ENCODE data around the gene TMEM150A. TPM values are rescaled to one million over a fixed set of nuclear protein-coding genes. Genes with fewer than 3 reads are reported as not detected.
"Not testable (repeated sequence)": the region's sequence is repeated elsewhere in the genome, so short reads cannot be mapped to it uniquely, and the experiment has no call there.

The TMEM150A gene
- total RNA-seq, 4 donors from 2014 or later = 5.2 to 21.7 (median 12.8) TPM

- no peaks in the 10 kb centered on the region for H3K9me3 ChIP-seq
- in situ Hi-C loops (cut with MboI; ENCODE audit: low pct_ligation_motif_present in 1 of 4, low pct_unique_long_range_greater_than_20kb in 1 of 4, low sequenced_read_pairs in 3 of 4) = no loop called here
- DNase-seq = no peak
- H3K27ac ChIP-seq = no peak overlapping the region
- H3K4me3 ChIP-seq = no peak overlapping the region
- H3K36me3 ChIP-seq = peaks cover 0 to 65% (median 28%) of the 10 kb centered on the region in 4 donors
- WGBS, 2 donors (ENCODE audit: low coverage in 1 of 2) = 75 to 80% methylated on average over 1 of the region's 1 CpG
- intact Hi-C loops (cut with DNase I; ENCODE audit: low total_unique reads) = no loop called here
- H3K4me1 ChIP-seq = peaks cover 7 to 38% (median 18%) of the 10 kb centered on the region in 4 donors
- TF ChIP-seq POLR2AphosphoS5 (IDR thresholded peaks at IDR 0.05) = no peak
- no peak for TF ChIP-seq EP300 (IDR thresholded peaks at IDR 0.05; ENCODE audit: low read depth)
- TF ChIP-seq, protein P1, sequence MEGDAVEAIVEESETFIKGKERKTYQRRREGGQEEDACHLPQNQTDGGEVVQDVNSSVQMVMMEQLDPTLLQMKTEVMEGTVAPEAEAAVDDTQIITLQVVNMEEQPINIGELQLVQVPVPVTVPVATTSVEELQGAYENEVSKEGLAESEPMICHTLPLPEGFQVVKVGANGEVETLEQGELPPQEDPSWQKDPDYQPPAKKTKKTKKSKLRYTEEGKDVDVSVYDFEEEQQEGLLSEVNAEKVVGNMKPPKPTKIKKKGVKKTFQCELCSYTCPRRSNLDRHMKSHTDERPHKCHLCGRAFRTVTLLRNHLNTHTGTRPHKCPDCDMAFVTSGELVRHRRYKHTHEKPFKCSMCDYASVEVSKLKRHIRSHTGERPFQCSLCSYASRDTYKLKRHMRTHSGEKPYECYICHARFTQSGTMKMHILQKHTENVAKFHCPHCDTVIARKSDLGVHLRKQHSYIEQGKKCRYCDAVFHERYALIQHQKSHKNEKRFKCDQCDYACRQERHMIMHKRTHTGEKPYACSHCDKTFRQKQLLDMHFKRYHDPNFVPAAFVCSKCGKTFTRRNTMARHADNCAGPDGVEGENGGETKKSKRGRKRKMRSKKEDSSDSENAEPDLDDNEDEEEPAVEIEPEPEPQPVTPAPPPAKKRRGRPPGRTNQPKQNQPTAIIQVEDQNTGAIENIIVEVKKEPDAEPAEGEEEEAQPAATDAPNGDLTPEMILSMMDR (IDR thresholded peaks at IDR 0.05) = no peak
- H3K27me3 ChIP-seq = no peaks in the 10 kb centered on the region
Measured at GRCh38 chr2:85621338-85621737, 18.8 kb upstream of the TMEM150A start.

DNA sequence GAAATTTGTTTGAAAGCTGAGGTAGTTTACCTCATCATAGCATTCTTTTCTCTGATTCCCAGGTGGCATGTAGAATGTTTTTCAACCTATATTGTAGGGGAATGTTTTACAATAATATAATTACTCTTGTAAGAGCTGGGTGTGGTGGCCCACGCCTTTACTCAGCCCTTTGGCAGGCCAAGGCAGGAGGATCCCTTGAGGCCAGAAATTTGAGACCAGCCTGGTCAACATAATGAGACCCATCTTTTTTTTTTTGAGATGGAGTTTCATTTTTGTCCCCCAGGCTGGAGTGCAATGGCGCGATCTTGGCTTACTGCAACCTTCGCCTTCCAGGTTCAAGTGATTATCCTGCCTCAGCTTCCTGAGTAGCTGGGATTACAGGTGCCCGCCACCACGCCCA lies 17.1 kb upstream of the TMEM150A start:
- H3K27me3 ChIP-seq = no peaks in the 10 kb centered on the region
- H3K4me3 ChIP-seq = no peak overlapping the region
- intact Hi-C loops (cut with DNase I; ENCODE audit: low total_unique reads) = no loop called here
- peaks cover 0 to 48% (median 19%) of the 10 kb centered on the region in 4 donors for H3K36me3 ChIP-seq
- 38 to 87% methylated on average over 1 to 6 of the region's 6 CpGs for WGBS, 2 donors (ENCODE audit: low coverage in 1 of 2)
- in situ Hi-C loops (cut with MboI; ENCODE audit: low pct_ligation_motif_present in 1 of 4, low pct_unique_long_range_greater_than_20kb in 1 of 4, low sequenced_read_pairs in 3 of 4) = no loop called here
- H3K9me3 ChIP-seq = no peaks in the 10 kb centered on the region
- peaks cover 7 to 42% (median 18%) of the 10 kb centered on the region in 4 donors for H3K4me1 ChIP-seq
- DNase-seq = no peak
- TF ChIP-seq EP300 (IDR thresholded peaks at IDR 0.05; ENCODE audit: low read depth) (no peak), POLR2AphosphoS5 (IDR thresholded peaks at IDR 0.05) (no peak), POLR2A (IDR thresholded peaks at IDR 0.05) (no peak)
- TF ChIP-seq, protein P1 (IDR thresholded peaks at IDR 0.05) = no peak
- peak overlapping the region in 1 of 4 donors; percentile 26 for H3K27ac ChIP-seq

GRCh38 chr2:85617723-85618122 lies 15.2 kb upstream of the TMEM150A start:
- intact Hi-C loops (cut with DNase I; ENCODE audit: low total_unique reads); in situ Hi-C loops (cut with MboI; ENCODE audit: low pct_ligation_motif_present in 1 of 4, low pct_unique_long_range_greater_than_20kb in 1 of 4, low sequenced_read_pairs in 3 of 4); DNase-seq; H3K9me3 ChIP-seq; H3K4me3 ChIP-seq; H3K27me3 ChIP-seq; H3K27ac ChIP-seq: not testable (repeated sequence)
- 81 to 86% methylated on average over 4 to 5 of the region's 5 CpGs for WGBS, 2 donors (ENCODE audit: low coverage in 1 of 2)
- Histone ChIP-seq H3K36me3 (peaks cover 0 to 29% (median 12%) of the 10 kb centered on the region in 4 donors), H3K4me1 (peaks cover 7 to 42% (median 18%) of the 10 kb centered on the region in 4 donors)

GRCh38 chr2:85615413-85615728 lies 12.9 kb upstream of the TMEM150A start:
- no peaks in the 10 kb centered on the region for H3K9me3 ChIP-seq
- no peaks in the 10 kb centered on the region for H3K27me3 ChIP-seq
- peaks cover 8 to 51% (median 26%) of the 10 kb centered on the region in 4 donors for H3K4me1 ChIP-seq
- no peak for DNase-seq
- peaks cover 0 to 6% (median 1%) of the 10 kb centered on the region in 4 donors for H3K36me3 ChIP-seq
- in situ Hi-C loops (cut with MboI; ENCODE audit: low pct_ligation_motif_present in 1 of 4, low pct_unique_long_range_greater_than_20kb in 1 of 4, low sequenced_read_pairs in 3 of 4) (no loop called here), intact Hi-C loops (cut with DNase I; ENCODE audit: low total_unique reads) (no loop called here)
- 93 to 100% methylated on average over 3 to 17 of the region's 17 CpGs for WGBS, 2 donors (ENCODE audit: low coverage in 1 of 2)
- TF ChIP-seq POLR2A (IDR thresholded peaks at IDR 0.05) = no peak
- TF ChIP-seq, protein P1 (IDR thresholded peaks at IDR 0.05) = no peak
- TF ChIP-seq POLR2AphosphoS5 (IDR thresholded peaks at IDR 0.05) = no peak
- no peak for TF ChIP-seq EP300 (IDR thresholded peaks at IDR 0.05; ENCODE audit: low read depth)
- H3K27ac ChIP-seq = peak overlapping the region; percentile 90 to 97 (median 95)
- peak overlapping the region in 2 of 4 donors; percentile 94 to 99 for H3K4me3 ChIP-seq

GRCh38 chr2:85614757-85615156 lies 12.3 kb upstream of the TMEM150A start:
- in situ Hi-C loops (cut with MboI; ENCODE audit: low pct_ligation_motif_present in 1 of 4, low pct_unique_long_range_greater_than_20kb in 1 of 4, low sequenced_read_pairs in 3 of 4); H3K9me3 ChIP-seq; intact Hi-C loops (cut with DNase I; ENCODE audit: low total_unique reads); H3K36me3 ChIP-seq; DNase-seq; H3K27me3 ChIP-seq; H3K27ac ChIP-seq; H3K4me3 ChIP-seq: not testable (repeated sequence)
- WGBS, 2 donors (ENCODE audit: low coverage in 1 of 2) = 89% methylated on average over 7 of the region's 7 CpGs; no CpG with 5 or more reads in 1 of the 2 donors
- H3K4me1 ChIP-seq = peaks cover 11 to 53% (median 29%) of the 10 kb centered on the region in 4 donors

Data from transverse colon (tissue), 4 donors.